ENCODE data around the gene PADI4.

DNA sequence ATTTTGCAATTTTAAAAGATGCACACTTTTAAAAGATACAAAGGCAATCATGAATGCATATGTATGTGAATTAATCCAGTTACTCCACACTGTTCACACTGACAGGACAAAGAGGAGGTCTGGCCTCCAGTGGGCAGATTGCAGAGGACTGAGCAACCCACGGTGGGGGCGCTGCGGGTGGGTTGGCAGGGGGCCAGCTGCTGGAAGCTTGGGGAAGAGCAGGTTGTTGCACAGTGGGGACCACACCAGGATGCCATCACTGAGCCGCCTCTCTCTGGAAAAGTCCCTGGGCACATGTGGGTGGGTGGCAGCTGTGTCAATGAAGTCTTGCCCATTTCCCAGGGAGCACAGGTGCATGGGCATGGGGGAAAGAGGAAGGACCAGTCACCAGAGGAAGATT lies 12.7 kb upstream of the PADI4 start:
- TF ChIP-seq POLR2A (IDR thresholded peaks at IDR 0.05; ENCODE audit: low read depth, low read length) (no peak), CEBPB (IDR thresholded peaks at IDR 0.05; ENCODE audit: low read depth, low read length) (no peak), RFX5 (IDR thresholded peaks at IDR 0.05; ENCODE audit: low read depth, low read length) (no peak), SMC3 (IDR thresholded peaks at IDR 0.05; ENCODE audit: low read depth, low read length) (no peak), BHLHE40 (IDR thresholded peaks at IDR 0.05; ENCODE audit: low read depth, low read length) (no peak)
- TF ChIP-seq, protein P1, sequence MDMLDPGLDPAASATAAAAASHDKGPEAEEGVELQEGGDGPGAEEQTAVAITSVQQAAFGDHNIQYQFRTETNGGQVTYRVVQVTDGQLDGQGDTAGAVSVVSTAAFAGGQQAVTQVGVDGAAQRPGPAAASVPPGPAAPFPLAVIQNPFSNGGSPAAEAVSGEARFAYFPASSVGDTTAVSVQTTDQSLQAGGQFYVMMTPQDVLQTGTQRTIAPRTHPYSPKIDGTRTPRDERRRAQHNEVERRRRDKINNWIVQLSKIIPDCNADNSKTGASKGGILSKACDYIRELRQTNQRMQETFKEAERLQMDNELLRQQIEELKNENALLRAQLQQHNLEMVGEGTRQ (IDR thresholded peaks at IDR 0.05; ENCODE audit: low read depth, low read length): no peak
- TF ChIP-seq, protein P2, sequence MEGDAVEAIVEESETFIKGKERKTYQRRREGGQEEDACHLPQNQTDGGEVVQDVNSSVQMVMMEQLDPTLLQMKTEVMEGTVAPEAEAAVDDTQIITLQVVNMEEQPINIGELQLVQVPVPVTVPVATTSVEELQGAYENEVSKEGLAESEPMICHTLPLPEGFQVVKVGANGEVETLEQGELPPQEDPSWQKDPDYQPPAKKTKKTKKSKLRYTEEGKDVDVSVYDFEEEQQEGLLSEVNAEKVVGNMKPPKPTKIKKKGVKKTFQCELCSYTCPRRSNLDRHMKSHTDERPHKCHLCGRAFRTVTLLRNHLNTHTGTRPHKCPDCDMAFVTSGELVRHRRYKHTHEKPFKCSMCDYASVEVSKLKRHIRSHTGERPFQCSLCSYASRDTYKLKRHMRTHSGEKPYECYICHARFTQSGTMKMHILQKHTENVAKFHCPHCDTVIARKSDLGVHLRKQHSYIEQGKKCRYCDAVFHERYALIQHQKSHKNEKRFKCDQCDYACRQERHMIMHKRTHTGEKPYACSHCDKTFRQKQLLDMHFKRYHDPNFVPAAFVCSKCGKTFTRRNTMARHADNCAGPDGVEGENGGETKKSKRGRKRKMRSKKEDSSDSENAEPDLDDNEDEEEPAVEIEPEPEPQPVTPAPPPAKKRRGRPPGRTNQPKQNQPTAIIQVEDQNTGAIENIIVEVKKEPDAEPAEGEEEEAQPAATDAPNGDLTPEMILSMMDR (conservative IDR thresholded peaks at IDR 0.05; ENCODE audit: low read depth, low read length): no peak

Measured in IMR-90 (cell line).